Measurements from ENCODE around the gene EMILIN3. TPM values are rescaled to one million over a fixed set of nuclear protein-coding genes. Genes with fewer than 3 reads are reported as not detected.

Gene EMILIN3, protein sequence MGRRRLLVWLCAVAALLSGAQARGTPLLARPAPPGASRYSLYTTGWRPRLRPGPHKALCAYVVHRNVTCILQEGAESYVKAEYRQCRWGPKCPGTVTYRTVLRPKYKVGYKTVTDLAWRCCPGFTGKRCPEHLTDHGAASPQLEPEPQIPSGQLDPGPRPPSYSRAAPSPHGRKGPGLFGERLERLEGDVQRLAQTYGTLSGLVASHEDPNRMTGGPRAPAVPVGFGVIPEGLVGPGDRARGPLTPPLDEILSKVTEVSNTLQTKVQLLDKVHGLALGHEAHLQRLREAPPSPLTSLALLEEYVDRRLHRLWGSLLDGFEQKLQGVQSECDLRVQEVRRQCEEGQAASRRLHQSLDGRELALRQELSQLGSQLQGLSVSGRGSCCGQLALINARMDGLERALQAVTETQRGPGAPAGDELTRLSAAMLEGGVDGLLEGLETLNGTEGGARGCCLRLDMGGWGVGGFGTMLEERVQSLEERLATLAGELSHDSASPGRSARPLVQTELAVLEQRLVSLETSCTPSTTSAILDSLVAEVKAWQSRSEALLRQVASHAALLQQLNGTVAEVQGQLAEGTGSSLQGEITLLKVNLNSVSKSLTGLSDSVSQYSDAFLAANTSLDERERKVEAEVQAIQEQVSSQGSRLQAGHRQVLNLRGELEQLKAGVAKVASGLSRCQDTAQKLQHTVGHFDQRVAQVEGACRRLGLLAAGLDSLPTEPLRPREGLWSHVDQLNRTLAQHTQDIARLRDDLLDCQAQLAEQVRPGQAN
- 0.13 TPM in 1 of 2 replicates, not detected in the other for total RNA-seq (2014; rRNA removed; shearing (Covaris generic))
- polyA plus RNA-seq (2016; fragmentation: Nextera tagmentation; extraction: Ambion mirVana), result 0.11 TPM in 1 of 2 replicates, not detected in the other

DNA sequence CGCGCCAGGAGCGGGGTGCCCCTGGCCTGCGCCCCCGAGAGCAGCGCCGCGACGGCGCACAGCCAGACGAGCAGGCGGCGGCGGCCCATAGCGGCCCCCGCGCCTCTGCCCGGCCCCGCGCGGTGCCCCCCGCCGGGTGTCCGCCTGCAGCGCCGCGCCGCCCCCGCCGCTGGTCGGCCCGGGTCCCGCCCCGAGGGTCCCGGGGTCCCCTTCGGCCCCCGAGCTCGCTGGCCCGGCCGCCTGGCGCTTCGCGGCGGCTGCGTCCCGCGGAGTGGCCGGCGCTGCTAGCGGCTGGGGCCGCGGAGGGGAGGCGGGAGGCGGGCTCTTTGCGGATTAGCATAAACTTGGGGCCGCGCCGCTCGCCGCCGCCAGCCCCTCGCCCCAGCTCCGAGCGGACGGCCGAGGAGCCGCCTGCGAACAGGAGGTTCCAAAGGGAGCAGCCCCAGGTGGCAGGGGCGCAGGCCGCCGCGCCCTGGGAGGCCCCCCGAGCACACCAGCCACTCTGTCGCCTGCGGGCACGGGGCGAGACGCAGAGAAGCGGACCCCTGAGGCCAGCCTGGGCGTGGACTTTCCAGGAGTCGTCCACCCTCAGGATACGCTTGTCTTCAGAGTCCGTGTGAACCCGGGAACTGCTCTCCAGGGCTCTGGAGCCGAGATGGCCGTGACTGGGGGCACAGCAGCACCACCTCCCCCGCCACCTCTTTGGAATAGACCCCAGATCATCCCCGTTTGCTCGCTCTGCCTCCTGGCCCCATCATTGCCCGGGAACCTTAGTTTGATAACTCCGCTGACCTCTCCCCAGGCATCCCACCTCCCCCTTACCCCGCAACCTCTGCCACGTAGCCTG lies at the start of gene EMILIN3:
EMILIN3 (minus strand) TSS at position 273 of the 847 bp plus-strand sequence; CDS start at position 89, 184 bp downstream.
- no peaks in the 10 kb centered on the region for H4K20me1 ChIP-seq (ENCODE audit: insufficient read depth)
- peak within 1 kb of the TSS; percentile 39 for H3K4me2 ChIP-seq (ENCODE audit: unreplicated experiment)
- in situ Hi-C loops (cut with MboI), result no loop called here
- H3K9ac ChIP-seq, result no peak within 1 kb of the TSS
- no peaks in the 10 kb centered on the region for H3K79me2 ChIP-seq (ENCODE audit: insufficient read depth)
- H3K4me3 ChIP-seq, result peak within 1 kb of the TSS; percentile 47
- no peak within 1 kb of the TSS for H2AFZ ChIP-seq
- no peak within 1 kb of the TSS for H3K27ac ChIP-seq
- no peak for TF ChIP-seq EZH2phosphoT487 (IDR thresholded peaks at IDR 0.05; ENCODE audit: insufficient read depth, low read depth)
- no peak for TF ChIP-seq EZH2 (IDR thresholded peaks at IDR 0.05; ENCODE audit: insufficient read depth, poor library complexity, severe bottlenecking)
- H3K9me2 ChIP-seq (ENCODE audit: insufficient read depth), result no peaks in the 10 kb centered on the region
- no peaks in the 10 kb centered on the region for H3K36me3 ChIP-seq (ENCODE audit: low read depth)
- no peaks in the 10 kb centered on the region for H3K9me3 ChIP-seq (ENCODE audit: low read depth)
- no peaks in the 10 kb centered on the region for H3K4me1 ChIP-seq (ENCODE audit: insufficient read depth)
- 27 to 40% methylated on average over 41 to 60 of the region's 93 CpGs for WGBS, 2 experiments (ENCODE audit: low coverage in 1 of 2, low lambda C conversion rate in 2 of 2, missing lambda C conversion rate in 2 of 2)
- DNase-seq, result peak; percentile 31
- no peaks in the 10 kb centered on the region for H3F3A ChIP-seq (ENCODE audit: insufficient read depth)
- peaks cover 31% of the 10 kb centered on the region for H3K27me3 ChIP-seq (replicated peaks; ENCODE audit: insufficient read depth)

DNA sequence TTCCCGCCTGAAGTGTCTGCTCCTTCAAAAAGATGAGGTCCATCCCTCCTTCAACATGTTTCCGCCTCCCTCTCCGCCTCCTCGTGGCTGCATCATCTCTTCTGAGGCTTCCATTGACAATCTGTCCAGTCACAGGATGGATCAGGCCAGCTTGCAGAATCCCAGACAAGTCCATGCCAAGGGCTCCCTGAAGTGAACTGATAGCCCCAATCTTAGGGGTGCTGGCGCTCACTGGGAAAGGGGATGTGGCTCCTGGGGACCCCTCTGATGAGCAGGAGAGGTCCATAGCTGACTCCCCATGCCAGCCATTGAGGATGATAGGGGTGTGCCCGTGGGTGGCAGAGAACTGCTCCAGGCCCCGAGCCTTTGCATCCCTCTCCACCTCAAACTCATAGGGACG lies 48.6 kb upstream of the EMILIN3 start:
- no peak overlapping the region for H3K27ac ChIP-seq
- 87 to 91% methylated on average over 8 of the region's 8 CpGs for whole genome bisulfite sequencing, 2 experiments (ENCODE audit: low coverage in 1 of 2, low lambda C conversion rate in 2 of 2, missing lambda C conversion rate in 2 of 2)
- in situ Hi-C loops (cut with MboI), result no loop called here

DNA sequence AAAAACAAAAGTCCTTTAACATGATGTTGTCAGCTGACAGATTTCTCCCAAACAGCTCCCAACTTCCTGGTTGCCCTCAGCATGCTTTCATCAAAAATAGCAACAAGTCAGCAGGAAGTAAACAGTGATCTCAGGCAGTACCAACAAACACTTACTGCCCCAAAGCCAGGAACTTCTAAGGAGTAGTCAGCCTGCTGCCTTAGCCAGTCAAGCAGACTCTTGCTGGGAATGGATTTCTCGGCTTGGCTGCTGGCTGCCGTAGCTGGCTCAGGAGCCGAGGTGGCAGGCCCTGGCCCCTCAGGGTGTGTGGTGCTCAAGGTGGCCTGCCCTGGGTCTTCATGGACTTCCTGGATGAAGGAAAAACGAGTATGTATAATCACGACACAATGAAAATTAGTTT lies 46.6 kb upstream of the EMILIN3 start:
- Histone ChIP-seq H3K27me3 (replicated peaks; ENCODE audit: insufficient read depth) (no peaks in the 10 kb centered on the region), H2AFZ (no peak overlapping the region), H3K27ac (no peak overlapping the region), H3K4me2 (ENCODE audit: unreplicated experiment) (no peak overlapping the region), H3F3A (ENCODE audit: insufficient read depth) (peaks cover 13% of the 10 kb centered on the region; the same call in 1 of the 2 replicates), H3K4me1 (ENCODE audit: insufficient read depth) (0 out of 2 replicates have a peak, but pooled peaks cover 4% of the 10 kb centered on the region), H3K79me2 (ENCODE audit: insufficient read depth) (no peaks in the 10 kb centered on the region), H3K4me3 (no peak overlapping the region), H3K9ac (no peak overlapping the region), H3K9me2 (ENCODE audit: insufficient read depth) (no peaks in the 10 kb centered on the region), H3K36me3 (ENCODE audit: low read depth) (peaks cover 21% of the 10 kb centered on the region; the same call in 1 of the 2 replicates), H3K9me3 (ENCODE audit: low read depth) (no peaks in the 10 kb centered on the region), H4K20me1 (ENCODE audit: insufficient read depth) (no peaks in the 10 kb centered on the region)
- no peak for DNase-seq
- in situ Hi-C loops (cut with MboI), result no loop called here
- WGBS, 2 experiments (ENCODE audit: low coverage in 1 of 2, low lambda C conversion rate in 2 of 2, missing lambda C conversion rate in 2 of 2), result 82 to 87% methylated on average over 5 of the region's 5 CpGs
- TF ChIP-seq EZH2 (IDR thresholded peaks at IDR 0.05; ENCODE audit: insufficient read depth, poor library complexity, severe bottlenecking) (no peak), EZH2phosphoT487 (IDR thresholded peaks at IDR 0.05; ENCODE audit: insufficient read depth, low read depth) (no peak)

More for the DNA sequence above, 48.6 kb upstream of the EMILIN3 start:
- no peaks in the 10 kb centered on the region for H3K79me2 ChIP-seq (ENCODE audit: insufficient read depth)
- H3K36me3 ChIP-seq (ENCODE audit: low read depth), result peaks cover 16% of the 10 kb centered on the region; the same call in 1 of the 2 replicates
- H3K4me1 ChIP-seq (ENCODE audit: insufficient read depth), result 0 out of 2 replicates have a peak, but pooled peaks cover 4% of the 10 kb centered on the region
- no peak for DNase-seq
- no peaks in the 10 kb centered on the region for H3K9me3 ChIP-seq (ENCODE audit: low read depth)
- H3K27me3 ChIP-seq (replicated peaks; ENCODE audit: insufficient read depth), result no peaks in the 10 kb centered on the region
- TF ChIP-seq EZH2phosphoT487 (IDR thresholded peaks at IDR 0.05; ENCODE audit: insufficient read depth, low read depth) (no peak), EZH2 (IDR thresholded peaks at IDR 0.05; ENCODE audit: insufficient read depth, poor library complexity, severe bottlenecking) (no peak)
- no peak overlapping the region for H2AFZ ChIP-seq
- peaks cover 13% of the 10 kb centered on the region; the same call in 1 of the 2 replicates for H3F3A ChIP-seq (ENCODE audit: insufficient read depth)
- H3K9me2 ChIP-seq (ENCODE audit: insufficient read depth), result no peaks in the 10 kb centered on the region
- H3K9ac ChIP-seq, result no peak overlapping the region
- no peak overlapping the region for H3K4me3 ChIP-seq
- no peaks in the 10 kb centered on the region for H4K20me1 ChIP-seq (ENCODE audit: insufficient read depth)
- no peak overlapping the region for H3K4me2 ChIP-seq (ENCODE audit: unreplicated experiment)
